Activated B cell treated with CpG ODN at 0.5 μM for 24 hours (primary cell): Measurements from ENCODE around the gene SLC35F2. TPM values are rescaled to one million over a fixed set of nuclear protein-coding genes. Genes with fewer than 3 reads are reported as not detected.
A peak's percentile ranks its signal among the peaks of the same experiment; 100 is the strongest.

Source experiments
- ATAC-seq: fragments of 200-7000 bp; cut with Tn5 transposase; one replicate; pipeline ENCODE4 v1.10.0; 2021; ENCODE audit warnings: low read depth, mild to moderate bottlenecking, moderate library complexity
- CTCF ChIA-PET: fragments of 350-600 bp; sonication (Branson Sonifier 250); formaldehyde crosslinking; loops from one replicate; lab custom pipeline; 2021; ENCODE audit warnings: antibody characterized with exemption; lab: Charles Lee
- POLR2A ChIA-PET: fragments of 350-600 bp; sonication (Branson Sonifier 250); formaldehyde crosslinking; loops from one replicate; lab custom pipeline; 2021; ENCODE audit warnings: antibody characterized with exemption; lab: Charles Lee
- DNase-seq: peaks from one replicate; pipeline ENCODE4 v3.0.0; 2022
- H3K27ac Mint-ChIP-seq: one replicate; pipeline ENCODE4 v1.8.0; 2020; ENCODE audit warnings: mixed read lengths
- H3K27me3 Mint-ChIP-seq: one replicate; pipeline ENCODE4 v1.8.0; 2021; ENCODE audit warnings: mixed read lengths
- H3K36me3 Mint-ChIP-seq: one replicate; pipeline ENCODE4 v1.8.0; 2021; ENCODE audit warnings: low read depth, mixed read lengths
- H3K4me1 Mint-ChIP-seq: one replicate; pipeline ENCODE4 v1.8.0; 2021; ENCODE audit warnings: mixed read lengths
- H3K4me3 Mint-ChIP-seq: one replicate; pipeline ENCODE4 v1.8.0; 2020; ENCODE audit warnings: mild to moderate bottlenecking, mixed read lengths
- H3K9me3 Mint-ChIP-seq: one replicate; pipeline ENCODE4 v1.8.0; 2020; ENCODE audit warnings: mixed read lengths
- intact Hi-C: fragments of 100-400 bp; cut with micrococcal nuclease; formaldehyde crosslinking; loops from one replicate; pipeline ENCODE4 v1.15.1; 2024
- total RNA-seq: library from RNA; stranded (reverse); gene quantifications from 2 replicates; pipeline ENCODE4 v1.2.3, GENCODE V29; 2022
- TF ChIP-seq, protein P1 (sequence below): fragments of 200-600 bp; IDR thresholded peaks from one replicate; pipeline ENCODE4 v1.8.0; 2022; ENCODE audit warnings: antibody characterized with exemption, mild to moderate bottlenecking

Gene SLC35F2
- total RNA-seq, 1 donor from 2014 or later: 21.9 TPM

DNA sequence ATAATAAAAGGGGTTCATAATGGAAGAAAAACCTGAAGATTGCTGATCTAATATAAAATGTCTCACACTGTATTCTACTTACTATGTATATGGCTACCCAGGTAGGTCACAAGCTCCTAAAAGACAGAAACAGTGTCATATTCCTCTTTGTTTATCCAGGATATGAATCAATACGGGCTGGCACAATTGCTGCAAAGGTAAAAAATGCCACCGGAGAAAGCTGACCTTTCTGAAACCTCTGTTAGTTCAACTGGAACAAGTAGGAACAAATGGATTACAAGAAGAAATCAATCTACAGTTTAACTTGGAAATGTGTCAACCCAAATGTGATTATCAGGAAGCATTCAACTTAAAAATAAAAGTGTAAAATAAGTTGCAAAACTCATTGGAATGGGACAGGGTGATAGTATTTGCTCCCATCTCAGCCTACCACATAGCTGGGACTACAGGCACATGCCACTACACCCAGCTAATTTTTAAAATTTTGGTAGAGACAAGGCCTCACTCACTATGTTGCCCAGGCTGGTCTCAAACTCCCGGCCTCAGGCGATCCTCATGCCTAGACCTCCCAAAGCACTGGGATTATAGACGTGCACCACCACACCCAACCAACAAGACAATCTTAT is 27.6 kb downstream of the SLC35F2 start:
- intact Hi-C loops: no loop called here
- H3K4me3 Mint-ChIP-seq: no peak overlapping the region
- ChIA-PET POLR2A (no interaction called here), CTCF (no interaction called here)
- H3K4me1 Mint-ChIP-seq: peaks cover 1% of the 10 kb centered on the region
- DNase-seq (no peak), ATAC-seq (no peak)
- H3K27ac Mint-ChIP-seq: no peak overlapping the region
- TF ChIP-seq, protein P1, sequence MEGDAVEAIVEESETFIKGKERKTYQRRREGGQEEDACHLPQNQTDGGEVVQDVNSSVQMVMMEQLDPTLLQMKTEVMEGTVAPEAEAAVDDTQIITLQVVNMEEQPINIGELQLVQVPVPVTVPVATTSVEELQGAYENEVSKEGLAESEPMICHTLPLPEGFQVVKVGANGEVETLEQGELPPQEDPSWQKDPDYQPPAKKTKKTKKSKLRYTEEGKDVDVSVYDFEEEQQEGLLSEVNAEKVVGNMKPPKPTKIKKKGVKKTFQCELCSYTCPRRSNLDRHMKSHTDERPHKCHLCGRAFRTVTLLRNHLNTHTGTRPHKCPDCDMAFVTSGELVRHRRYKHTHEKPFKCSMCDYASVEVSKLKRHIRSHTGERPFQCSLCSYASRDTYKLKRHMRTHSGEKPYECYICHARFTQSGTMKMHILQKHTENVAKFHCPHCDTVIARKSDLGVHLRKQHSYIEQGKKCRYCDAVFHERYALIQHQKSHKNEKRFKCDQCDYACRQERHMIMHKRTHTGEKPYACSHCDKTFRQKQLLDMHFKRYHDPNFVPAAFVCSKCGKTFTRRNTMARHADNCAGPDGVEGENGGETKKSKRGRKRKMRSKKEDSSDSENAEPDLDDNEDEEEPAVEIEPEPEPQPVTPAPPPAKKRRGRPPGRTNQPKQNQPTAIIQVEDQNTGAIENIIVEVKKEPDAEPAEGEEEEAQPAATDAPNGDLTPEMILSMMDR: no peak
- no peaks in the 10 kb centered on the region for H3K27me3 Mint-ChIP-seq
- H3K36me3 Mint-ChIP-seq: peaks cover 5% of the 10 kb centered on the region
- no peaks in the 10 kb centered on the region for H3K9me3 Mint-ChIP-seq

DNA sequence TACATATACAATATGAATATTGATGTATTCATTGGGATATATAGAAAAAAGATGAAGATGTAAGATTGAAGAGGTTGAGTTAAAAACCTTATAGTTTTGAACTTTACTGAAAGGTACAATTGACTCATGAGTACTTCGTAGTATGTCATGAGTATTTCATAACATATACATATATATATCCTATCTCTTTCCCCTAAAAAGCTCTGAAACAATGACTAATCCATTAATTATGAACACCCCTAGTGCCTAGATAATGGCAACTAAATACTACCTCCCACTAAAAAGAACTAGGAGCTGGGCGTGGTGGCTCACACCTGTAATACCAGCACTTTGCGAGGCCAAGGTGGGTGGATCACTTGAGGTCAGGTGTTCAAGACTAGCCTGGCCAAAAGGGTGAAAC is 31.5 kb downstream of the SLC35F2 start:
- no peak for ATAC-seq
- H3K36me3 Mint-ChIP-seq: no peaks in the 10 kb centered on the region
- CTCF ChIA-PET: no interaction called here
- POLR2A ChIA-PET: no interaction called here
- TF ChIP-seq, protein P1: no peak
- H3K27ac Mint-ChIP-seq: no peak overlapping the region
- H3K4me3 Mint-ChIP-seq: no peak overlapping the region
- peaks cover 19% of the 10 kb centered on the region for H3K4me1 Mint-ChIP-seq
- no peak for DNase-seq
- no peaks in the 10 kb centered on the region for H3K9me3 Mint-ChIP-seq
- intact Hi-C loops: no loop called here
- no peaks in the 10 kb centered on the region for H3K27me3 Mint-ChIP-seq

DNA sequence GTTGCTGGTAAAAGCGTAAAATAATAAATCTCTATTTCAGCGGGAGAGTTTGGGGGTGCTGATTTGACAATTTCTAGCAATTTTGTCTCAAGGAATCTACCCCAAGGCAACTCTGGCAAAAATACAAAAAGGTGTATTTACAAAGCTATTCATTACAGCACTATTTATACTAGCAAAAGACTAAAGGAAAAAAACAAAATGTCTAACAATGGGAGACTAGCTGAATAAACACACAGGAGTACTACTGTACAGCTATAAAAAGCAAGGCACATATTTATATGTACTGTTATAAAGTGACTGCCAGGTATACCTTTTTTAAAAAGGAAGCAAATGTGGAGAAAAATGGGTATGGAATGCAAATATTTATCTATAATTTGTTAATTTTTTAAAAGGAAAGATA is 32.7 kb downstream of the SLC35F2 start:
- H3K4me1 Mint-ChIP-seq: peaks cover 22% of the 10 kb centered on the region
- no peak for ATAC-seq
- TF ChIP-seq, protein P1: no peak
- H3K27me3 Mint-ChIP-seq: no peaks in the 10 kb centered on the region
- CTCF ChIA-PET: no interaction called here
- no peaks in the 10 kb centered on the region for H3K9me3 Mint-ChIP-seq
- POLR2A ChIA-PET: interaction anchor here (0.6 to 0.7 kb wide), 3 partner anchors 155 to 969 kb away, joined by 3 to 9 read pairs (median 5); no protein-coding TSS in a partner anchor
- no peak overlapping the region for H3K4me3 Mint-ChIP-seq
- H3K36me3 Mint-ChIP-seq: no peaks in the 10 kb centered on the region
- DNase-seq: no peak
- intact Hi-C loops: loop anchor here (2.0 kb wide), 1 partner anchor 15 kb away; no protein-coding TSS in a partner anchor
- H3K27ac Mint-ChIP-seq: no peak overlapping the region

DNA sequence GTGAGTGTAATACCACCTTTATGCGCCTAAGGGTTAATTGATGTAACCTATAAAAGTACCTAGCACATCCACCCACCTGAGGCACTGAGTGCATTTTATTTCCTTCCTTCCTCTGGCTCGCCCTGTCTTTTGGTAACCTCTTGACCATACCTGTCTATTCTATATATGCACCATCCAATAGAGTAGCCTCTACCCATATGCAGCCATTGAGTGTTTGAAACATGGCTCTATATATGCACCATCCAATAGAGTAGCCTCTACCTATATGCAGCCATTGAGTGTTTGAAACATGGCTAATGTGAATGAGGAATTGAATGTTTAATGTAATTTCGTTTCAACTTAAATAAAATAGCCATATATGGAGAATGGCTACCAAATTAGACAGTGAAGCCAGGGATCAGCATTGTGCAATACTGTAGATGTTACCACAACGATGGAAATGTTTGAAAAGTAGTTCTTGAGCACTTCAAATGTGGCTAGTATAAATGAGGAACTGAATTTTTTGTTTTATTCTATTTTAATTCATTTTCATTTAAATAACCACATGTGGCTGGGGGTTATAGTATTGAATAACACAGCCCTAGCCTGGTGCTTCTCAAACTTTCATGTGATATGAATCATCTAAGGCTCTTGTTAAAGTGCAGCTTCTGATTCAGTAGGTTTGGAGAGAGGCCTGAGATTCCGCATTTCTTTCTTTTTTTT is 33.8 kb downstream of the SLC35F2 start:
- TF ChIP-seq, protein P1: no peak
- ChIA-PET POLR2A (interaction anchor here (0.7 kb wide), 1 partner anchor 154 kb away, joined by 9 read pairs; no protein-coding TSS in a partner anchor), CTCF (no interaction called here)
- DNase-seq (no peak), ATAC-seq (peak; percentile 65)
- H3K9me3 Mint-ChIP-seq: no peaks in the 10 kb centered on the region
- no peaks in the 10 kb centered on the region for H3K27me3 Mint-ChIP-seq
- intact Hi-C loops: loop anchor here (2.0 kb wide), 1 partner anchor 16 kb away; no protein-coding TSS in a partner anchor
- no peak overlapping the region for H3K27ac Mint-ChIP-seq
- H3K4me1 Mint-ChIP-seq: peaks cover 21% of the 10 kb centered on the region
- no peak overlapping the region for H3K4me3 Mint-ChIP-seq
- no peaks in the 10 kb centered on the region for H3K36me3 Mint-ChIP-seq

DNA sequence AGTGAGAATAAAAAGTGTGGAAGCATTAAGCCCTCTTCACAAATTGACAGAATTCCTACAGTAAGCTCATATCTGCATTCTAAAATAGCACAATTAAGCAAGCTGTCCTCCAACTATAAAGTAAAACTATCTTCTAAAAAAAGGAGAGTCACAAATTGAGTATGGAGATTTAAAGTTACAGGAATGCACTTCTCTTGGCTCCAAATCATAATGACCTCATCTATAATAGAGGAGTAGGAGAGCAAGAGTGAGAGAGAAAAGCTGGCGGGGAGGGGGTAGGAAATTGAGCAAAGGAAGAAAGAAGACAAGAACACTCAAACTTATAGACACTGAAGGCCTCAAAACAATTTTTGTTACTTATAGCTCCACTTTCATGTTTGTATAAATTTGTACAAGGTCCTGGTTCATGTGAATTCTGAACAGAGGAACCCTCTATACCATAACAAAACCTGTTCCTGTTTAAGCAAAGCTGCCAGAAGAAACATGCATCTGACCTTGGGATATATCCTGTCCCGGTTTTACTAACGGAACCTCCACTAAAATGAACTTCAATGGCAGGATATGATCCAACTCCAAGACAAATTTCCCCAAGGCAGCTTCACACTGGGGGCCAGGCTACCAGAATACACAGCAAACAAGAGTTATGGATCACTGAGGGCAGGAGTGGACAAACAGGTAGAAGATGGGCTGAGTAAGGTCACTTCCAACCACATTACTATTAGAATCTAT is 37.2 kb downstream of the SLC35F2 start:
- DNase-seq (no peak), ATAC-seq (no peak)
- ChIA-PET CTCF (interaction anchor here (1.5 kb wide), 1 partner anchor 21 kb away, joined by 4 read pairs; no protein-coding TSS in a partner anchor), POLR2A (no interaction called here)
- no peaks in the 10 kb centered on the region for H3K9me3 Mint-ChIP-seq
- H3K27ac Mint-ChIP-seq: no peak overlapping the region
- intact Hi-C loops: no loop called here
- peaks cover 24% of the 10 kb centered on the region for H3K4me1 Mint-ChIP-seq
- H3K4me3 Mint-ChIP-seq: no peak overlapping the region
- TF ChIP-seq, protein P1: no peak
- H3K27me3 Mint-ChIP-seq: no peaks in the 10 kb centered on the region
- no peaks in the 10 kb centered on the region for H3K36me3 Mint-ChIP-seq
